Fibroblast of skin of abdomen (primary cell): ENCODE measurements around the gene PRSS27. TPM values are rescaled to one million over a fixed set of nuclear protein-coding genes. Genes with fewer than 3 reads are reported as not detected.

ENCODE experiments used
- DNase-seq: peaks from one replicate; pipeline ENCODE4 v3.0.0-alpha.2; 2013
- polyA plus RNA-seq, 2 experiments: library from polyadenylated mRNA; unstranded; fragments of 120-200 nt; gene quantifications; one replicate each; pipeline ENCODE4 v1.2.1, GENCODE V29; 2013; ENCODE audit not compliant: insufficient read length in 2 of 2

PRSS27 gene
- polyA plus RNA-seq (2013, experiment 1 of 2; ENCODE audit: insufficient read length) = 1.1 TPM
- polyA plus RNA-seq (2013, experiment 2 of 2; ENCODE audit: insufficient read length) = 0.81 TPM

DNA sequence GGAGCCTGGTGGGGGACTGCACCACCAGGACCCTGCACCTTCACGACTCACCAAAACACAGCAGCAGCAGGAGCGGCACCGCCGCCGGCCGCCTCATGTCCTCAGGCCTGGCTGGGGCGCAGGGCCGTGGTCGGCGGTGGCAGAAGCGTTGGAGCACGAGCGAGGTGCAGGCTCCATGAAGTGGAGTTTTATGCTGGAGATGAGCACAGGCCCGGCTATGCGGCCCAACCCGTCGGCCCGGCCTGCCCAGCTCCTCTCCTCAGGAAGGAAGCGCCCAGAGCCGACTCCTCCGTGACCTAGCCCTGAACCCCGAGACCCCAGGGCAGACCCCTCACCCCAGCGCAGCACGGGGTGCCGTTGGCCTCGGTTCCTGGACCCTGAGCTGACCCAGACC, at the start of gene PRSS27:
Gene PRSS27 (minus strand): TSS at position 161 of the 394 bp plus-strand sequence. CDS start 64 bp downstream, at position 97.
- DNase-seq = no peak

DNA sequence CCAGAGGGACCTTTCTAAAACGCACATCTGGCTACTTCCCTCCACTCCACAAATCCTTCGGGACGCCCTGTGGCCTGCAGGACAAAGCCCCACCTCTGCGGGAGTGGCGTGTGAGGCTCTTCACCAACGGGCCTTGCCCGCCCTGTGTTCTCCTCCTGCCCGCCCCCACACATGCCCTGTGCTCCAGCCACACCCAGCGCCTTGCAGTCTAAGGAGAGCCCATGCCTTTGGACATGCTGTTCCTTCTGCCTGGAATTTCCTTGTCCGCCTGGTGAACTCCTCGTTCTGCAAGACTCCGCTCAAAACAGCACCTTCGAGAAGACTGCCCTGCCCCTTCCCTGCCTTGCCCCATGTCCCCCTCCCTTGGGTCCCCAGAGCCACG, 49.6 kb upstream of the PRSS27 start:
- no peak for DNase-seq

DNA sequence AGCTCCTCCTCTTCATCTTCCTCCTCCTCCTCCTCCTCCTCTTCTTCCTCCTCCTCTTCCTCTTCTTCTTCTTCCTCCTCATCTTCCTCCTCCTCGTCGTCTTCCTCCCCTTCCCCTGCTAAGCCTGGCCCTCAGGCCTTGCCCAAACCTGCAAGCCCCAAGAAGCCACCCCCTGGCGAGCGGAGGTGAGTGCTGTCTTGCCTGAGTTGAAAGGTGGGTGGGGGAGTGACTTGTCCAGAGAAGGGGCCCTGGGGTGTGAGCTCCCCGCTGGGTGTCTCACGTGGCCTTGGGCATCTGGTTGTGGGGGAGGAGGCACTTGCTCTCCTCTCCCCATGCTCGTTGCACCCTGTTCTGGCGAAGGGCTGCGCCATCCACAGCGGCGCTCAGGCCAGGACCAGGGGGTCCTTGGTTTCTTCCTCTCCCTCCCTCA, 49.1 kb upstream of the PRSS27 start:
- DNase-seq = no peak

DNA sequence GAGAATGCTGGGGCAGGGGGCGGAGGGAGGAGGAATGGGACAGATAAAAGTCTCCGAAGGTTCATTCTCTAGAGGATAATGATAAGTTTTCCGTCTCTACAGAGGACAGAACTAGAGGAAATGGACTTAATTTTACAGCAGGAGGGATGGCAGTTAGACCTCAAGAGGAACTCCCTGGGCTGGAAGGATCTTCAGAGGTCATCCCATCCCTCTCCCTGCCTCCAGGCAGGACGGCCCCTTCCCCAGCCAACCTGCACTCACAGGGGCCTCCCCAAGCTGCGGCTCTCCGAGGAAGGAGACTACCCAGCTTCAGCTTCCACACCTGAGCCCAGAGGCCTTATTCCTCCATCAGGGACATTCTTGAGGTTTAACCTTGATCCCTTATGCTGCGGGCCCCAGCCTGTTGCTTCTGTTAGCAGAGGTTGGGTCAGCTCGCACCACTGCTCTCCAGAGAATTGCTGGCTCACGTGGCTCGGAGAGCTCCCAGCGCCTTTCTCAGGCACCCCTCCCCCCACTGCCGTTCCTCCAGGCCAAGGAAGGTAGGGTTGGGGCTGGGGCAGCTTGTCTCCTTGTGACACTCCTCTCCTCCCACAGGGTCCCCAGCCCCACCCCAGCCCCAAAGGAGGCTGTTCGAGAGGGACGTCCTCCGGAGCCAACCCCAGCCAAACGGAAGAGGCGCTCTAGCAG, 48.5 kb upstream of the PRSS27 start:
- no peak for DNase-seq

DNA sequence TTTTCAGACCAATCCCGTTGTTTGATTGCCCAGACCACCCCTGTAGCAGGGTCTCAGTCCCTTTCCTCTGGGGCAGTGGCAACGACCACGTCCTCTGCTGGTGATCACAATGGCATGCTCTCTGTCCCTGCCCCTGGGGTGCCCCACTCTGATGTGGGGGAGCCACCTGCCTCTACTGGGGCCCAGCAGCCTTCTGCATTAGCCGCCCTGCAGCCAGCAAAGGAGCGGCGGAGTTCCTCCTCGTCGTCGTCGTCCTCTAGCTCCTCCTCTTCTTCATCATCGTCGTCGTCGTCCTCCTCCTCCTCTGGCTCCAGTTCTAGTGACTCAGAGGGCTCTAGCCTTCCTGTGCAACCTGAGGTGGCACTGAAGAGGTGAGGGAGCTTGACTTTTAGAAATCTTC, 47.9 kb upstream of the PRSS27 start:
- DNase-seq = no peak

DNA sequence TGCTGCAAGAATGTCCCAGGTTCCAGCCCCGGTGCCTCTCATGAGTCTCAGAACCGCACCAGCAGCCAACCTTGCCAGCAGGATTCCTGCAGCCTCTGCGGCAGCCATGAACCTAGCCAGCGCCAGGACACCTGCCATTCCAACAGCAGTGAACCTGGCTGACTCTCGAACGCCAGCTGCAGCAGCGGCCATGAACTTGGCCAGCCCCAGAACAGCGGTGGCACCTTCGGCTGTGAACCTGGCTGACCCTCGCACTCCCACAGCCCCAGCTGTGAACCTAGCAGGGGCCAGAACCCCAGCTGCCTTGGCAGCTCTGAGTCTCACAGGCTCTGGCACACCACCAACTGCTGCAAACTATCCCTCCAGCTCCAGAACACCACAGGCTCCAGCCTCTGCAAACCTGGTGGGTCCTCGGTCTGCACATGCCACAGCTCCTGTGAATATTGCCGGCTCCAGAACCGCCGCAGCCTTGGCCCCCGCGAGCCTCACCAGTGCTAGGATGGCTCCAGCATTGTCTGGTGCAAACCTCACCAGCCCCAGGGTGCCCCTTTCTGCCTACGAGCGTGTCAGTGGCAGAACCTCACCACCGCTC, 47.2 kb upstream of the PRSS27 start:
- DNase-seq = no peak

DNA sequence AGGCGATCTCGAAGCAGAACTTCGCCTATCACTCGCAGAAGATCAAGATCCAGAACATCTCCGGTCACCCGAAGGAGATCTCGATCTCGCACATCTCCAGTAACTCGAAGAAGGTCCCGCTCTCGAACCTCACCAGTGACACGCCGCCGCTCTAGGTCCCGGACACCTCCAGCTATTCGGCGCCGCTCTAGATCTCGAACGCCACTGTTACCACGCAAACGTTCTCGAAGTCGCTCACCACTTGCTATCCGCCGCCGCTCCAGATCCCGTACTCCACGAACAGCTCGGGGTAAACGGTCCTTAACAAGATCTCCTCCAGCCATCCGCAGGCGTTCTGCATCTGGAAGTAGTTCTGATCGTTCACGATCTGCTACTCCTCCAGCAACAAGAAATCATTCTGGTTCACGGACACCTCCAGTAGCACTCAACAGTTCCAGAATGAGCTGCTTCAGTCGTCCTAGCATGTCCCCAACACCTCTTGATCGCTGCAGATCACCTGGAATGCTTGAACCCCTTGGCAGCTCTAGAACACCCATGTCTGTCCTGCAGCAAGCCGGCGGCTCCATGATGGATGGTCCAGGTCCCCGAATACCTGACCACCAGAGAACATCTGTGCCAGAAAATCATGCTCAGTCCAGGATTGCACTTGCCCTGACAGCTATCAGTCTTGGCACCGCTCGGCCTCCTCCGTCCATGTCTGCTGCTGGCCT, 46.6 kb upstream of the PRSS27 start:
- DNase-seq = no peak

DNA sequence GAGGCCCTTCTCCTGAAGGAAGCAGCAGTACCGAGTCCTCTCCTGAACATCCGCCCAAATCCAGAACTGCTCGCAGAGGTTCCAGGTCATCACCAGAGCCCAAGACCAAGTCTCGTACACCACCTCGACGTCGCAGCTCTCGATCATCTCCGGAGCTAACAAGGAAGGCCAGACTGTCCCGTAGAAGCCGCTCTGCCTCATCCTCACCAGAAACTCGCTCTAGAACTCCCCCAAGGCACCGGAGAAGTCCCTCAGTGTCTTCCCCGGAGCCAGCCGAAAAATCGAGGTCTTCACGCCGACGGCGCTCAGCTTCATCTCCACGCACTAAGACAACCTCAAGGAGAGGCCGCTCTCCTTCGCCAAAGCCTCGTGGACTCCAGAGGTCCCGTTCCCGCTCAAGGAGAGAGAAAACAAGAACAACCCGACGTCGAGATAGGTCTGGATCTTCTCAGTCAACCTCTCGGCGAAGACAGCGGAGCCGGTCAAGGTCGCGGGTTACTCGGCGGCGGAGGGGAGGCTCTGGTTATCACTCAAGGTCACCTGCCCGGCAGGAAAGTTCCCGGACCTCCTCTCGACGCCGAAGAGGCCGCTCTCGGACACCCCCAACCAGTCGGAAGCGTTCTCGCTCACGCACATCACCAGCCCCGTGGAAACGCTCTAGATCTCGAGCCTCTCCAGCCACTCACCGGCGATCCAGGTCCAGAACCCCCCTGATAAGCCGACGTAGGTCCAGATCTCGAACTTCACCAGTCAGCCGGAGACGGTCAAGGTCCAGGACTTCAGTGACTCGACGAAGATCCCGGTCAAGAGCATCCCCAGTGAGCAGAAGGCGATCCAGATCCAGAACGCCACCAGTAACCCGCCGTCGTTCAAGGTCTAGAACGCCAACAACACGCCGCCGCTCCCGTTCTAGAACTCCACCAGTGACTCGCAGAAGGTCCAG, 45.7 kb upstream of the PRSS27 start:
- no peak for DNase-seq

DNA sequence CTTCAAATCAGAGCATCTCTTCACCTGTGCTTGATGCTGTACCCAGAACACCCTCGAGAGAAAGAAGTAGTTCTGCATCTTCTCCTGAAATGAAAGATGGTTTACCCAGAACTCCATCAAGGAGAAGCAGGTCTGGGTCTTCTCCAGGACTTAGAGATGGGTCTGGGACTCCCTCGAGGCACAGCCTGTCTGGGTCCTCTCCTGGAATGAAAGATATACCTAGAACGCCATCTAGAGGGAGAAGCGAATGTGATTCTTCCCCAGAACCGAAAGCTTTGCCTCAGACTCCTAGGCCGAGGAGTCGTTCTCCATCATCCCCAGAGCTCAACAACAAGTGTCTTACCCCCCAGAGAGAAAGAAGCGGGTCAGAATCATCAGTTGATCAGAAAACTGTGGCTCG, 44.7 kb upstream of the PRSS27 start:
- DNase-seq = no peak

DNA sequence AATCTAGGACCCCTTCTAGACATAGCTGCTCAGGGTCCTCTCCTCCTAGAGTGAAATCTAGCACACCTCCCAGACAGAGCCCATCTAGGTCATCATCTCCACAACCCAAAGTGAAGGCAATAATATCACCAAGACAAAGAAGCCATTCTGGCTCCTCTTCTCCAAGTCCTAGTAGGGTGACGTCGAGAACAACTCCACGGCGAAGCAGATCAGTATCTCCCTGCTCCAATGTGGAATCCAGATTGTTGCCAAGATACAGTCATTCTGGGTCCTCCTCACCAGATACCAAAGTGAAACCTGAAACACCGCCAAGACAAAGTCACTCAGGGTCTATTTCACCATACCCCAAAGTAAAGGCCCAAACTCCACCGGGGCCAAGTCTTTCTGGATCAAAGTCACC, 43.1 kb upstream of the PRSS27 start:
- DNase-seq = no peak

DNA sequence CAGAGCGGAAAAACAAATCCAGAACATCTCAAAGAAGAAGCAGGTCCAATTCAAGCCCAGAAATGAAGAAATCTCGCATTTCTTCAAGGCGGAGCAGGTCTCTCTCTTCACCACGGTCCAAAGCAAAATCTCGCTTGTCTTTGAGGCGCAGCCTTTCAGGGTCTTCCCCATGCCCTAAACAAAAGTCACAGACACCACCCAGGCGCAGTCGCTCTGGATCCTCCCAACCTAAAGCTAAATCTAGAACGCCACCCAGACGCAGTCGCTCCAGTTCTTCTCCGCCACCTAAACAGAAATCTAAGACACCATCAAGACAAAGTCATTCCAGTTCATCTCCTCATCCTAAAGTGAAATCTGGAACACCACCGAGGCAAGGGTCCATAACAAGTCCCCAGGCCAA, 42.7 kb upstream of the PRSS27 start:
- DNase-seq = no peak

DNA sequence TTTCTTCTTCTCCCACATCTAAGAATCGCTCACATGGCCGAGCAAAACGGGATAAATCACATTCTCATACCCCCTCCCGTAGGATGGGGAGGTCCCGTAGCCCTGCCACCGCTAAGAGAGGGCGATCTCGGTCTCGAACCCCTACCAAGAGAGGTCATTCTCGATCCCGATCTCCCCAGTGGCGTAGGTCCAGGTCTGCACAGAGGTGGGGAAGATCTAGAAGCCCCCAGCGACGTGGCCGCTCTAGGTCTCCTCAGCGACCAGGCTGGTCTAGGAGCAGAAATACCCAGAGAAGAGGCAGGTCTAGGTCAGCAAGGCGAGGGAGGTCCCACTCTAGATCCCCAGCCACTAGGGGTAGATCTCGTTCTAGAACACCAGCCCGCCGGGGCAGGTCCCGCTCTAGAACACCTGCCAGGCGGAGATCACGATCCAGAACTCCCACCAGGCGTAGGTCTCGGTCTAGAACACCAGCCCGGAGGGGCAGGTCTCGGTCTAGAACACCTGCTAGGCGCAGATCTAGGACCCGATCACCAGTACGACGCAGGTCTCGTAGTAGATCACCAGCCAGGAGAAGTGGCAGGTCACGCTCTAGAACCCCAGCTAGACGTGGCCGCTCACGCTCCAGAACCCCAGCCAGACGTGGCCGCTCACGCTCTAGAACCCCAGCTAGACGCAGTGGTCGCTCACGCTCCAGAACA, 42.0 kb upstream of the PRSS27 start:
- no peak for DNase-seq

DNA sequence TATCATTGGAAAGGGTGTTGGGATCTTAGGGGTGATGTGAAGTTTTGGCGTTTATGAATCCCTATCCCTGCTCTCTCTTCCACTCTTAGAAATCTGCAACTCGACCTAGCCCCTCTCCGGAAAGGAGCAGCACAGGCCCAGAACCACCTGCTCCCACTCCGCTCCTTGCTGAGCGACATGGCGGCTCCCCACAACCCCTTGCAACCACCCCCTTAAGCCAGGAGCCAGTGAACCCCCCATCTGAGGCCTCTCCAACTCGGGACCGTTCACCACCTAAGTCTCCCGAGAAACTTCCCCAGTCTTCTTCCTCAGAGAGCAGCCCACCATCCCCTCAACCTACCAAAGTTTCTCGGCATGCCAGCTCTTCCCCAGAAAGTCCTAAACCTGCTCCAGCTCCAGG, 41.4 kb upstream of the PRSS27 start:
- no peak for DNase-seq

DNA sequence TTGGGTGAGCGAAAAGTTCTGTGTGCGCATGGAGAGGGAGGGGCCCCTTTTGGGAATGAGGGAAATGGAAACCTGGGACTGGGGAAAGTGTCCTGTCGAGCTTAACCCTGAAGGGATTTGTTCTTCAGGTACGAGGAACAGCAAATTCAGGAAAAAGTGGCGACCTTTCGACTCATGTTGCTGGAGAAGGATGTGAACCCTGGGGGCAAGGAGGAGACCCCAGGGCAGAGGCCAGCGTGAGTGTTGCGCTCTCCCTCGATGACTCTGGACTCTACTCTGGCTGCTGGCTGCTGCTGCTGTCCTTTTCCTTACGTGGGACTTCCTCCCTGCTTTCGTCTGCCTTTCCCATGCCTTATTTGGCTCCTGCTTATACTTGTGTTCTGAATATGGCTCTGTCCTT, 37.3 kb upstream of the PRSS27 start:
- DNase-seq = no peak

DNA sequence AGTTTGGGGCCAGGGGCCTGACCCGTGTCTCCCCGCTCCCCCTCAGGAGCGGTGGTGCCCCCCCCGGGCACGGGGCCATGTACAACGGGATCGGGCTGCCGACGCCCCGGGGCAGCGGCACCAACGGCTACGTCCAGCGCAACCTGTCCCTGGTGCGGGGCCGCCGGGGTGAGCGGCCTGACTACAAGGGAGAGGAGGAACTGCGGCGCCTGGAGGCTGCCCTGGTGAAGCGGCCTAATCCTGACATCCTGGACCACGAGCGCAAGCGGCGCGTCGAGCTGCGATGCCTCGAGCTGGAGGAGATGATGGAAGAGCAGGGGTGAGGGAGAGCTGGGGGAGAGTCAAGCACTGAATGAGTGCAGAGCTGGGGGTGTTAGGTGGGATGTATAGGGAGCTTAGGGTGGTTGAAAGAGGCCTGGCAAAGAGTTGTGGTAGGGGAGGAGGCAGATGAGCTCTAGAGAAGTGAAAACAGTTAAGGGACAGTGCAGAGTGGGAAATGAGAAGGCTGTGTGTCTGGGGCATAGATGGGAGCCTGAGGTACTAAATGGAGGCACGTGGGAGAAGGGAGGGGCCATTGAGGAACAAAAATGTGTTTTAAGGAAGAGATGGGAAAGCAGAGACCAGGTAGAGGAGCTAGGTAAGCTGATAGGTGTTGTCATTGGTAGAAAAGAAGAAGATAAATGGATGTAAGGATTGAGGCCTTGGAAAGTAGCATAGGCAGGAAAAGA, 36.4 kb upstream of the PRSS27 start:
- no peak for DNase-seq

DNA sequence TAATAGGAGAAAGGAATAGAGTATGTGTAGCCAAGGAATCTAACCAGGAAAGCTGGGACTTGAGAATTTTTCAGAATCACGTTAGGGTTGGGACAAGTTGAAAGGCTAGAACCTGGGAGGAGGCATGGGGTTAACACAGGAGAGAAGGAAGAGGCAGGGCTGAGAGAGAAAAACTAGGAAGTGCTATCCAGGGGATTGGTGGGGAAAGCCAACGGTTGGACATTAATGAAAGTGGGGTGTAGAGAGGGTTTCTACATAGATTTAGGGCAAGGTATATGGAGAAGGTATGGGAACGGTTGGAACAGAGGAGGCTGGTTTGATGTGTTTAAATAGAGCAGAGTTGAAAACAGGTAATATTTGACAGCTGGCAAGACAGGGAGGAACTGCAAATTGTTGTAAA, 35.1 kb upstream of the PRSS27 start:
- no peak for DNase-seq

DNA sequence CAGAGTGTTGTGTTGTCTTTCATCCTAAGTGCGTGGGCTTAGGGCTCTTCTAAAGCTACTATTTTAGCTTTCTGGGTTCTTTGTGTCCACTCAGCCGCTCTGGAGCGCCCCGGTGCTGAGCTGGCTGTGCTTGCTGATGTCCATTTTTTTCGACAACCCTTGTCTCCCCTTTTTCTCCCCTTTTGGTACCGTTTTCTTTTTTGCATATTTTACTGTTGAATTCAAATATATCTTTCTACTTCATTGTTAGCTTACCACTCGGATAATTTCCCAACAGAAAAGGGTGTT, 33.7 kb upstream of the PRSS27 start:
- no peak for DNase-seq

DNA sequence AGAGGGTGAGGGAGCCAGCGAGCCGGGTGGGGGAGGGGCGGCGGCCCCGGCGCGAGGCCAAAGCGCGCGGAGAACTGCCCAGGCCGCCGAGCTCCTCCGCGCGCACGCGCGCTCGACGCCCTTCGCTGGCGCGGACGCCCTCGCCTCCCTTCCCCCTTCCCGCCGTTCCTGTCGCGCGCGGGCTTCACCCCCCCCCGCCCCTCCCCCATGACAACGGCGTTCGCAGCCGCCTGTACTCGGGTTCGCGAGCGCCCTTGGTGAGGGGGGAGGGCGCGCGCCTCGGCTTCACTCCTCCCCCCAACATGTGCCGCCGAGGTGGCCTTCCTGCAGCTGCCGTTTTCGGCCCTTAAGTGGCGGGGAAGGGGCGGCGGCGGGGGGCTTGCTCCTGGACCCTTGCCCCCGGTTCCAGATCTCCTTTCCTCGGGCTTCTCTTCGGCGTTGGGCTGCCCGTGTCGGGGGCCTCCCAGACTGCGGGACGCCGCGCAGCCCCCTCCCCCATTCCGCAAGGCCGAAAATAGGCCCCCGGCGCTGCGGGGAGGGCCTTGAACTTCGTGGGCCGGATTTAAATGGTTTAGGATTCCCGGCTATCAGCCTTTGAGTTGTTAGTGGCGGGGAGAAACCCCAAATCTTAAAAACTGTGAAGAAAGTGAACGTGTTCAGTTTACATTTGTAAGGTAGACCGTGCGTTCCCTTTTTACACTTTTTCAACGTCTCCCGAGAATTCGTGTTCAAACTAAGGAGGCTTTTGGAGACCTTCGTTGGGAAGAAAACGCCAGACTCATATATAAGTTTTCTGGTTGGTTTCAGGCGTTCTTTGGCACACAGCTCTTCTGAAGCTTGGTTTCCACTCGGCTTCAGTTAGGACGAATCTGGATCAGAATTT, 33.1 kb upstream of the PRSS27 start:
- DNase-seq = peak; percentile 84

DNA sequence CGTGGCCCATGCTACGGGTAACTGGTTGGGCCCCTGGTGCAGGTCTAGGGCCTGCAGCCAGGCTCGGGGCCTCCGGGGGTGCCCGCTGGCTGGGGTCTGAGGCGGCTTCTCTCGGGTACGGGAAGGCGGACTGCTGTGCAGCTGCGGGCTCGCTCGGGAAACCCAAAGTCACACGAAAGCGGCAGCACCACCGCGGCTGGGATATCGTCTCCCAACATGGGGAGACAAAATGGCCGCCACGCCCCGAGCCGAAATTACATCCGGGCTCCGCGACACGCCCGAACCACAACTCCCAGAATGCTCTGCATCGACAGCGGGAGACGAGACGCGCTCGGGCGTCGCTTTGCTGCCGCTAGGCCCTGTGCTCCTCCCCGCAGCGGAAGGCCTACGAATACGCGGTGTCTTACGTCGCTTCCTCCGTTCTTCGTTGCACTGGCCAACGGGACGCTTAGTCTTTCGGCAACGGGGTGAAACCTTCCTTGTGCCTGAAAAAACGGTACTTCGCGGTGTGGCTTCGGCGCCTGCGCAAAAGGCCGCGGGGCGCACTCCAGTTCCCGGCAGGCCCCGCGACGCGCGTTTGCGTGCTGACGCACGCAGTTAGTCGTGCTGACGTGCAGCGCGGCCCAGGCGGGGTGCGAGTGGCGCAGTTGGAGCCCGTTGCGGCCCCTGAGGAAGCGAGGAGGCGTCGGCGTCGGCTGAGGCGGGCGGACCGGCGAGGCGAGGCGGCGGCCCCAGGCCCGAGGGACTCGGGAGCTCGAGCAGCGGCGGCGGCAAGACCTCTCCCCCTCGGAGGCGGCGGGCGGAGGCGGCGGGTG, 32.2 kb upstream of the PRSS27 start, which contains the start of gene SRRM2:
Gene SRRM2 (plus strand): TSS at position 604 of the 815 bp plus-strand sequence. CDS start 3,727 bp downstream, outside the sequence.
- DNase-seq = peak; percentile 97
